Panc1 (cell line): ENCODE measurements around the gene ANKRD53. TPM values are rescaled to one million over a fixed set of nuclear protein-coding genes. Genes with fewer than 3 reads are reported as not detected.

Source experiments
- ATAC-seq: fragments of 200-7000 bp; cut with Tn5 transposase; 2 replicates; pipeline ENCODE4 v1.9.1; 2020; ENCODE audit warnings: mild to moderate bottlenecking, moderate library complexity
- BruUV-seq: library from RNA; stranded (reverse); fragments of 400-500 nt; replicated peaks from 2 replicates; lab custom pipeline; 2021; lab: Mats Ljungman, UMichigan
- CTCF ChIA-PET: fragments of 300-600 bp; sonication (Branson Sonifier 250); formaldehyde crosslinking; loops from one replicate; lab custom pipeline; 2022; ENCODE audit warnings: antibody characterized with exemption; lab: Charles Lee
- POLR2A ChIA-PET: fragments of 300-600 bp; sonication (Branson Sonifier 250); formaldehyde crosslinking; loops from one replicate; lab custom pipeline; 2022; ENCODE audit warnings: antibody characterized with exemption; lab: Charles Lee
- DNase-seq: peaks from one replicate; pipeline ENCODE4 v3.0.0-alpha.2; 2010; ENCODE audit warnings: low read depth, low spot score
- H3K27ac ChIP-seq: 2 replicates; pipeline ENCODE4 v1.5.1; 2011; ENCODE audit warnings: mild to moderate bottlenecking, low read length, inconsistent platforms
- H3K27me3 ChIP-seq: fragments of 200-500 bp; sonication (Bioruptor generic); 2 replicates; pipeline ENCODE4 v1.6.0; 2014; ENCODE audit warnings: low read length, inconsistent platforms; ENCODE audit not compliant: control insufficient read depth, insufficient read depth
- H3K36me3 ChIP-seq: fragments of 200-500 bp; sonication (Bioruptor generic); 2 replicates; pipeline ENCODE4 v1.5.1; 2014; ENCODE audit warnings: inconsistent platforms, mild to moderate bottlenecking, low read length, moderate library complexity; ENCODE audit not compliant: control insufficient read depth, insufficient read depth
- H3K4me1 ChIP-seq: 2 replicates; pipeline ENCODE4 v1.5.1; 2011; ENCODE audit warnings: inconsistent platforms, mild to moderate bottlenecking, low read length, moderate library complexity; ENCODE audit not compliant: control insufficient read depth, insufficient read depth
- H3K4me3 ChIP-seq, 2 experiments: 2 replicates each; pipeline ENCODE4 v1.5.1; 2011 to 2012; ENCODE audit warnings: low read depth in 2 of 2, low read length in 2 of 2, mild to moderate bottlenecking in 2 of 2, inconsistent platforms in 1 of 2, moderate library complexity in 1 of 2
- H3K9me3 ChIP-seq: fragments of 200-500 bp; sonication (Bioruptor generic); 2 replicates; pipeline ENCODE4 v1.5.1; 2014; ENCODE audit warnings: low read depth, mild to moderate bottlenecking, inconsistent platforms, low read length, moderate library complexity; ENCODE audit not compliant: control insufficient read depth, insufficient read depth
- POLR2AphosphoS5 ChIP-seq: IDR thresholded peaks from 2 replicates; pipeline ENCODE4 v1.6.1; 2012; ENCODE audit warnings: mild to moderate bottlenecking, low read depth, low read length, moderate library complexity
- SIN3A ChIP-seq: IDR thresholded peaks from 2 replicates; pipeline ENCODE4 v1.6.1; 2012; ENCODE audit warnings: low read depth, mild to moderate bottlenecking, low read length, moderate library complexity, borderline replicate concordance; ENCODE audit not compliant: insufficient read depth
- TCF7L2 ChIP-seq: IDR thresholded peaks from 2 replicates; pipeline ENCODE4 v1.6.1; 2011; ENCODE audit warnings: mild to moderate bottlenecking, low read depth, low read length, inconsistent platforms
- in situ Hi-C: cut with HindIII; loops from 2 replicates; pipeline ENCODE4 v1.10.0; 2016; ENCODE audit warnings: low sequenced_read_pairs, low pct_unique_long_range_greater_than_20kb
- intact Hi-C: fragments of 100-400 bp; cut with micrococcal nuclease; formaldehyde crosslinking; loops from one replicate; pipeline ENCODE4 v1.10.0; 2022; ENCODE audit not compliant: unreplicated experiment
- total RNA-seq: library from RNA; stranded (reverse); gene quantifications from one replicate; pipeline ENCODE4 v1.2.1, GENCODE V29; 2021; ENCODE audit not compliant: unreplicated experiment
- TF ChIP-seq, protein P1 (sequence below), 2 experiments: IDR thresholded peaks; 2 replicates each; pipeline ENCODE4 v1.6.1; 2011 to 2012; ENCODE audit warnings: low read depth in 2 of 2, control low read depth in 1 of 2, low read length in 1 of 2, mild to moderate bottlenecking in 1 of 2, moderate library complexity in 1 of 2; ENCODE audit not compliant: insufficient read depth in 1 of 2
- TF ChIP-seq, protein P2 (sequence below): fragments of 450-650 bp; IDR thresholded peaks from 2 replicates; pipeline ENCODE4 v1.5.1; 2017; ENCODE audit warnings: mild to moderate bottlenecking

ANKRD53 gene
- total RNA-seq, 1 experiment from 2014 or later: not detected

DNA sequence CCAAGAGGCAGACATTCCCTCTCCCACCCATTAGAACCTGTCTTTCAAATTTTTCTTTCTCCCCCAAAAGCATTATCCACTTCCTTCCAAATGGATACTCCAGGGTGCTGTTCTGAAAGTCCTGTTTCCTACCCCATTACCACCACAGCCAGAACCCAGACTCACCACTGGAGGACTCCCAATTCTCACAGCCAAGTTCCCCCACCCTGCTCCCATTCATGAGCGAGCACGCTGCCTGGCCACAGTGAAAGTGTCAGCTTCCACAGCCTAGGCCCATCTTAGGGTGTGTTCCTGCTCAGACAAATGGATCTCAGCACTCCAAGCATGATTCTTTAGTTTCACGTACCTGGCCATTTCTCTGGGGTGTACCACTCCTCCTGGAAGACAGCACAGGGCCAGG is 3.8 kb upstream of the ANKRD53 start:
- no peaks in the 10 kb centered on the region for H3K9me3 ChIP-seq
- ATAC-seq (no peak), DNase-seq (no peak)
- no peak overlapping the region for H3K27ac ChIP-seq
- no TSS peak for BruUV-seq
- H3K36me3 ChIP-seq: no peaks in the 10 kb centered on the region
- in situ Hi-C loops (no loop called here), intact Hi-C loops (no loop called here)
- no peak overlapping the region for H3K4me3 ChIP-seq
- ChIA-PET POLR2A (interaction anchor here (0.7 kb wide), 1 partner anchor 20 kb away, joined by 3 read pairs; no protein-coding TSS in a partner anchor), CTCF (no interaction called here)
- peaks cover 5% of the 10 kb centered on the region for H3K4me1 ChIP-seq
- peaks cover 17% of the 10 kb centered on the region for H3K27me3 ChIP-seq
- no peak for TF ChIP-seq SIN3A
- TF ChIP-seq, protein P1, sequence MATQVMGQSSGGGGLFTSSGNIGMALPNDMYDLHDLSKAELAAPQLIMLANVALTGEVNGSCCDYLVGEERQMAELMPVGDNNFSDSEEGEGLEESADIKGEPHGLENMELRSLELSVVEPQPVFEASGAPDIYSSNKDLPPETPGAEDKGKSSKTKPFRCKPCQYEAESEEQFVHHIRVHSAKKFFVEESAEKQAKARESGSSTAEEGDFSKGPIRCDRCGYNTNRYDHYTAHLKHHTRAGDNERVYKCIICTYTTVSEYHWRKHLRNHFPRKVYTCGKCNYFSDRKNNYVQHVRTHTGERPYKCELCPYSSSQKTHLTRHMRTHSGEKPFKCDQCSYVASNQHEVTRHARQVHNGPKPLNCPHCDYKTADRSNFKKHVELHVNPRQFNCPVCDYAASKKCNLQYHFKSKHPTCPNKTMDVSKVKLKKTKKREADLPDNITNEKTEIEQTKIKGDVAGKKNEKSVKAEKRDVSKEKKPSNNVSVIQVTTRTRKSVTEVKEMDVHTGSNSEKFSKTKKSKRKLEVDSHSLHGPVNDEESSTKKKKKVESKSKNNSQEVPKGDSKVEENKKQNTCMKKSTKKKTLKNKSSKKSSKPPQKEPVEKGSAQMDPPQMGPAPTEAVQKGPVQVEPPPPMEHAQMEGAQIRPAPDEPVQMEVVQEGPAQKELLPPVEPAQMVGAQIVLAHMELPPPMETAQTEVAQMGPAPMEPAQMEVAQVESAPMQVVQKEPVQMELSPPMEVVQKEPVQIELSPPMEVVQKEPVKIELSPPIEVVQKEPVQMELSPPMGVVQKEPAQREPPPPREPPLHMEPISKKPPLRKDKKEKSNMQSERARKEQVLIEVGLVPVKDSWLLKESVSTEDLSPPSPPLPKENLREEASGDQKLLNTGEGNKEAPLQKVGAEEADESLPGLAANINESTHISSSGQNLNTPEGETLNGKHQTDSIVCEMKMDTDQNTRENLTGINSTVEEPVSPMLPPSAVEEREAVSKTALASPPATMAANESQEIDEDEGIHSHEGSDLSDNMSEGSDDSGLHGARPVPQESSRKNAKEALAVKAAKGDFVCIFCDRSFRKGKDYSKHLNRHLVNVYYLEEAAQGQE (IDR thresholded peaks at IDR 0.05; ENCODE audit: insufficient read depth in 1 of 2, low read depth in 2 of 2, low read length in 1 of 2): no peak
- TF ChIP-seq POLR2AphosphoS5: no peak

DNA sequence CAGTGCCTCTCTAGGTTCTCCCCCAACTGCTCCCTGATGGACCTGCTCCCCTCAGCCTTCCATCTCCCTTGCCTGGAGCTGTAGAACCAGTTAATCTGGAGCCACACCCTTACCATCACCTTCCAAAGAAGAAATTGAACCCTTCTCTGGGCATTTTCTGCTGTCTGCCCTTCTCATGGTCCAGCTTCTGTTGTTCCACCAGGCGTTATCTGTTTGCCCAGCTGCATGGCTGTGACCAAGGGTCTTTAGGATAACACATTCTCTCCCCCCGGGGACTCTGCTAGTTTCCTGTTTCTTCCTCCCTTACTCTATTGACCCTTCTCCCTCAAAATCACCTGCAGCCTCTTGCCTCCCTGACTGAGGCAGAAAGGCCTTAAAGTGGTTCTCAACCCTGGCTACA is 3.2 kb upstream of the ANKRD53 start:
- H3K27ac ChIP-seq: no peak overlapping the region
- CTCF ChIA-PET: no interaction called here
- TF ChIP-seq POLR2AphosphoS5 (no peak), TCF7L2 (no peak), SIN3A (no peak)
- TF ChIP-seq, protein P1 (IDR thresholded peaks at IDR 0.05; ENCODE audit: insufficient read depth in 1 of 2, low read depth in 2 of 2, low read length in 1 of 2): no peak
- TF ChIP-seq, protein P2, sequence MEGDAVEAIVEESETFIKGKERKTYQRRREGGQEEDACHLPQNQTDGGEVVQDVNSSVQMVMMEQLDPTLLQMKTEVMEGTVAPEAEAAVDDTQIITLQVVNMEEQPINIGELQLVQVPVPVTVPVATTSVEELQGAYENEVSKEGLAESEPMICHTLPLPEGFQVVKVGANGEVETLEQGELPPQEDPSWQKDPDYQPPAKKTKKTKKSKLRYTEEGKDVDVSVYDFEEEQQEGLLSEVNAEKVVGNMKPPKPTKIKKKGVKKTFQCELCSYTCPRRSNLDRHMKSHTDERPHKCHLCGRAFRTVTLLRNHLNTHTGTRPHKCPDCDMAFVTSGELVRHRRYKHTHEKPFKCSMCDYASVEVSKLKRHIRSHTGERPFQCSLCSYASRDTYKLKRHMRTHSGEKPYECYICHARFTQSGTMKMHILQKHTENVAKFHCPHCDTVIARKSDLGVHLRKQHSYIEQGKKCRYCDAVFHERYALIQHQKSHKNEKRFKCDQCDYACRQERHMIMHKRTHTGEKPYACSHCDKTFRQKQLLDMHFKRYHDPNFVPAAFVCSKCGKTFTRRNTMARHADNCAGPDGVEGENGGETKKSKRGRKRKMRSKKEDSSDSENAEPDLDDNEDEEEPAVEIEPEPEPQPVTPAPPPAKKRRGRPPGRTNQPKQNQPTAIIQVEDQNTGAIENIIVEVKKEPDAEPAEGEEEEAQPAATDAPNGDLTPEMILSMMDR: no peak
- no peak overlapping the region for H3K4me3 ChIP-seq
- intact Hi-C loops: no loop called here
- in situ Hi-C loops: no loop called here
- H3K27me3 ChIP-seq: peaks cover 17% of the 10 kb centered on the region
- H3K4me1 ChIP-seq: peaks cover 5% of the 10 kb centered on the region
- POLR2A ChIA-PET: interaction anchor here (0.7 kb wide), 1 partner anchor 20 kb away, joined by 3 read pairs; no protein-coding TSS in a partner anchor
- H3K36me3 ChIP-seq: no peaks in the 10 kb centered on the region
- ATAC-seq (no peak), DNase-seq (no peak)
- H3K9me3 ChIP-seq: no peaks in the 10 kb centered on the region
- no TSS peak for BruUV-seq
